ENCODE results near the gene WFDC5. TPM values are rescaled to one million over a fixed set of nuclear protein-coding genes. Genes with fewer than 3 reads are reported as not detected.

The WFDC5 gene
- total RNA-seq, 1 experiment from 2014 or later, result not detected

DNA sequence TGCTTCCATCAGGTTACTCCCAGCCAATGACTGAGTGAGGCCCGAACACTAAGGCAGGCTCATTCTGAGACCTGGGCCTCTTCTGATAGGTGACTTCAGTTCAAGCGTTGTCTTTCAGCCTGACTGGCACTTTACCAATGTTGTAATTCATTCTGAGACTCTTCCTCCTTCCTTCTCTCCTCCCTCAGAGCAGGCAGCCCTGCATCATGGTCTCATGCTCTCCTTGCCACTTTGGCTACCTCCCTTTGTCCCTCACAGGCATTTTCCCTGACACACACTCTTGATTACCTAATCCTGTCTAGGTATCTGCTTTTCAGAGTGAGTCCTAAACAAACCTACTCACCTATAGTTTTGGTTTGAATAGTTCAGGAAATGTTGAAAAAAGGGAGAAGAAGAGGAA is 21.9 kb upstream of the WFDC5 start:
- TF ChIP-seq, protein P1, sequence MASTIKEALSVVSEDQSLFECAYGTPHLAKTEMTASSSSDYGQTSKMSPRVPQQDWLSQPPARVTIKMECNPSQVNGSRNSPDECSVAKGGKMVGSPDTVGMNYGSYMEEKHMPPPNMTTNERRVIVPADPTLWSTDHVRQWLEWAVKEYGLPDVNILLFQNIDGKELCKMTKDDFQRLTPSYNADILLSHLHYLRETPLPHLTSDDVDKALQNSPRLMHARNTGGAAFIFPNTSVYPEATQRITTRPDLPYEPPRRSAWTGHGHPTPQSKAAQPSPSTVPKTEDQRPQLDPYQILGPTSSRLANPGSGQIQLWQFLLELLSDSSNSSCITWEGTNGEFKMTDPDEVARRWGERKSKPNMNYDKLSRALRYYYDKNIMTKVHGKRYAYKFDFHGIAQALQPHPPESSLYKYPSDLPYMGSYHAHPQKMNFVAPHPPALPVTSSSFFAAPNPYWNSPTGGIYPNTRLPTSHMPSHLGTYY (CRISPR knock-in tag; IDR thresholded peaks at IDR 0.05), result no peak
- no peak for TF ChIP-seq ZBTB21 (CRISPR knock-in tag; IDR thresholded peaks at IDR 0.05; ENCODE audit: borderline replicate concordance)
- no peak for TF ChIP-seq NR3C1 (CRISPR knock-in tag; conservative IDR thresholded peaks at IDR 0.05; ENCODE audit: low read depth)
- TF ChIP-seq RELA (CRISPR knock-in tag; IDR thresholded peaks at IDR 0.05; ENCODE audit: borderline replicate concordance), result no peak
- TF ChIP-seq, protein P2, sequence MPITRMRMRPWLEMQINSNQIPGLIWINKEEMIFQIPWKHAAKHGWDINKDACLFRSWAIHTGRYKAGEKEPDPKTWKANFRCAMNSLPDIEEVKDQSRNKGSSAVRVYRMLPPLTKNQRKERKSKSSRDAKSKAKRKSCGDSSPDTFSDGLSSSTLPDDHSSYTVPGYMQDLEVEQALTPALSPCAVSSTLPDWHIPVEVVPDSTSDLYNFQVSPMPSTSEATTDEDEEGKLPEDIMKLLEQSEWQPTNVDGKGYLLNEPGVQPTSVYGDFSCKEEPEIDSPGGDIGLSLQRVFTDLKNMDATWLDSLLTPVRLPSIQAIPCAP (CRISPR knock-in tag; IDR thresholded peaks at IDR 0.05), result no peak
- TF ChIP-seq TCF7 (CRISPR knock-in tag; IDR thresholded peaks at IDR 0.05; ENCODE audit: low read depth), result no peak
- TF ChIP-seq, protein P3, sequence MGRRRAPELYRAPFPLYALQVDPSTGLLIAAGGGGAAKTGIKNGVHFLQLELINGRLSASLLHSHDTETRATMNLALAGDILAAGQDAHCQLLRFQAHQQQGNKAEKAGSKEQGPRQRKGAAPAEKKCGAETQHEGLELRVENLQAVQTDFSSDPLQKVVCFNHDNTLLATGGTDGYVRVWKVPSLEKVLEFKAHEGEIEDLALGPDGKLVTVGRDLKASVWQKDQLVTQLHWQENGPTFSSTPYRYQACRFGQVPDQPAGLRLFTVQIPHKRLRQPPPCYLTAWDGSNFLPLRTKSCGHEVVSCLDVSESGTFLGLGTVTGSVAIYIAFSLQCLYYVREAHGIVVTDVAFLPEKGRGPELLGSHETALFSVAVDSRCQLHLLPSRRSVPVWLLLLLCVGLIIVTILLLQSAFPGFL (CRISPR knock-in tag; IDR thresholded peaks at IDR 0.05; ENCODE audit: borderline replicate concordance), result no peak
- no peak for TF ChIP-seq TP53 (CRISPR knock-in tag; IDR thresholded peaks at IDR 0.05)
- TF ChIP-seq OVOL2 (CRISPR knock-in tag; IDR thresholded peaks at IDR 0.05; ENCODE audit: borderline replicate concordance), result no peak
- no peak for TF ChIP-seq ESRRA (CRISPR knock-in tag; IDR thresholded peaks at IDR 0.05; ENCODE audit: borderline replicate concordance)
- TF ChIP-seq CREB1 (CRISPR knock-in tag; IDR thresholded peaks at IDR 0.05), result no peak
- TF ChIP-seq, protein P4, sequence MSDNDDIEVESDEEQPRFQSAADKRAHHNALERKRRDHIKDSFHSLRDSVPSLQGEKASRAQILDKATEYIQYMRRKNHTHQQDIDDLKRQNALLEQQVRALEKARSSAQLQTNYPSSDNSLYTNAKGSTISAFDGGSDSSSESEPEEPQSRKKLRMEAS (CRISPR knock-in tag; IDR thresholded peaks at IDR 0.05), result no peak
- TF ChIP-seq ZNF263 (CRISPR knock-in tag; IDR thresholded peaks at IDR 0.05; ENCODE audit: low read depth), result no peak
- TF ChIP-seq, protein P5, sequence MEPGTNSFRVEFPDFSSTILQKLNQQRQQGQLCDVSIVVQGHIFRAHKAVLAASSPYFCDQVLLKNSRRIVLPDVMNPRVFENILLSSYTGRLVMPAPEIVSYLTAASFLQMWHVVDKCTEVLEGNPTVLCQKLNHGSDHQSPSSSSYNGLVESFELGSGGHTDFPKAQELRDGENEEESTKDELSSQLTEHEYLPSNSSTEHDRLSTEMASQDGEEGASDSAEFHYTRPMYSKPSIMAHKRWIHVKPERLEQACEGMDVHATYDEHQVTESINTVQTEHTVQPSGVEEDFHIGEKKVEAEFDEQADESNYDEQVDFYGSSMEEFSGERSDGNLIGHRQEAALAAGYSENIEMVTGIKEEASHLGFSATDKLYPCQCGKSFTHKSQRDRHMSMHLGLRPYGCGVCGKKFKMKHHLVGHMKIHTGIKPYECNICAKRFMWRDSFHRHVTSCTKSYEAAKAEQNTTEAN (CRISPR knock-in tag; IDR thresholded peaks at IDR 0.05), result no peak
- no peak for TF ChIP-seq GTF2I (CRISPR knock-in tag; conservative IDR thresholded peaks at IDR 0.05)
- TF ChIP-seq, protein P6, sequence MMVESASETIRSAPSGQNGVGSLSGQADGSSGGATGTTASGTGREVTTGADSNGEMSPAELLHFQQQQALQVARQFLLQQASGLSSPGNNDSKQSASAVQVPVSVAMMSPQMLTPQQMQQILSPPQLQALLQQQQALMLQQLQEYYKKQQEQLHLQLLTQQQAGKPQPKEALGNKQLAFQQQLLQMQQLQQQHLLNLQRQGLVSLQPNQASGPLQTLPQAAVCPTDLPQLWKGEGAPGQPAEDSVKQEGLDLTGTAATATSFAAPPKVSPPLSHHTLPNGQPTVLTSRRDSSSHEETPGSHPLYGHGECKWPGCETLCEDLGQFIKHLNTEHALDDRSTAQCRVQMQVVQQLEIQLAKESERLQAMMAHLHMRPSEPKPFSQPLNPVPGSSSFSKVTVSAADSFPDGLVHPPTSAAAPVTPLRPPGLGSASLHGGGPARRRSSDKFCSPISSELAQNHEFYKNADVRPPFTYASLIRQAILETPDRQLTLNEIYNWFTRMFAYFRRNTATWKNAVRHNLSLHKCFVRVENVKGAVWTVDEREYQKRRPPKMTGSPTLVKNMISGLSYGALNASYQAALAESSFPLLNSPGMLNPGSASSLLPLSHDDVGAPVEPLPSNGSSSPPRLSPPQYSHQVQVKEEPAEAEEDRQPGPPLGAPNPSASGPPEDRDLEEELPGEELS (CRISPR knock-in tag; IDR thresholded peaks at IDR 0.05), result no peak
- TF ChIP-seq ETV6 (CRISPR knock-in tag; IDR thresholded peaks at IDR 0.05), result no peak
- TF ChIP-seq, protein P7, sequence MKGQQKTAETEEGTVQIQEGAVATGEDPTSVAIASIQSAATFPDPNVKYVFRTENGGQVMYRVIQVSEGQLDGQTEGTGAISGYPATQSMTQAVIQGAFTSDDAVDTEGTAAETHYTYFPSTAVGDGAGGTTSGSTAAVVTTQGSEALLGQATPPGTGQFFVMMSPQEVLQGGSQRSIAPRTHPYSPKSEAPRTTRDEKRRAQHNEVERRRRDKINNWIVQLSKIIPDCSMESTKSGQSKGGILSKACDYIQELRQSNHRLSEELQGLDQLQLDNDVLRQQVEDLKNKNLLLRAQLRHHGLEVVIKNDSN (CRISPR knock-in tag; IDR thresholded peaks at IDR 0.05), result no peak
- no peak for TF ChIP-seq TEAD1 (CRISPR knock-in tag; IDR thresholded peaks at IDR 0.05)
- Mint-ChIP-seq H3K4me1 (no peaks in the 10 kb centered on the region), H3K27ac (no peak overlapping the region), H3K4me3 (no peak overlapping the region), H3K9me3 (0 out of 2 replicates have a peak, but pooled peaks cover under 1% of the 10 kb centered on the region), H3K27me3 (ENCODE audit: low read depth) (peaks cover 15% of the 10 kb centered on the region), H3K36me3 (no peaks in the 10 kb centered on the region)
- ATAC-seq (no peak), DNase-seq (ENCODE audit: low spot score) (no peak)
- POLR2A ChIA-PET, result interaction anchor here (0.6 kb wide), 1 partner anchor 157 kb away, joined by 4 read pairs; no protein-coding TSS in a partner anchor
- CTCF ChIA-PET, result interaction anchor here (0.9 to 1.3 kb wide), 3 partner anchors 24 to 157 kb away, joined by 5 to 9 read pairs (median 5); no protein-coding TSS in a partner anchor
